Measurements from ENCODE around the gene RAPGEFL1.
"Not testable (repeated sequence)": the region's sequence is repeated elsewhere in the genome, so short reads cannot be mapped to it uniquely, and the experiment has no call there.

RAPGEFL1 gene, protein sequence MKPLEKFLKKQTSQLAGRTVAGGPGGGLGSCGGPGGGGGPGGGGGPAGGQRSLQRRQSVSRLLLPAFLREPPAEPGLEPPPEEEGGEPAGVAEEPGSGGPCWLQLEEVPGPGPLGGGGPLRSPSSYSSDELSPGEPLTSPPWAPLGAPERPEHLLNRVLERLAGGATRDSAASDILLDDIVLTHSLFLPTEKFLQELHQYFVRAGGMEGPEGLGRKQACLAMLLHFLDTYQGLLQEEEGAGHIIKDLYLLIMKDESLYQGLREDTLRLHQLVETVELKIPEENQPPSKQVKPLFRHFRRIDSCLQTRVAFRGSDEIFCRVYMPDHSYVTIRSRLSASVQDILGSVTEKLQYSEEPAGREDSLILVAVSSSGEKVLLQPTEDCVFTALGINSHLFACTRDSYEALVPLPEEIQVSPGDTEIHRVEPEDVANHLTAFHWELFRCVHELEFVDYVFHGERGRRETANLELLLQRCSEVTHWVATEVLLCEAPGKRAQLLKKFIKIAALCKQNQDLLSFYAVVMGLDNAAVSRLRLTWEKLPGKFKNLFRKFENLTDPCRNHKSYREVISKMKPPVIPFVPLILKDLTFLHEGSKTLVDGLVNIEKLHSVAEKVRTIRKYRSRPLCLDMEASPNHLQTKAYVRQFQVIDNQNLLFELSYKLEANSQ

DNA sequence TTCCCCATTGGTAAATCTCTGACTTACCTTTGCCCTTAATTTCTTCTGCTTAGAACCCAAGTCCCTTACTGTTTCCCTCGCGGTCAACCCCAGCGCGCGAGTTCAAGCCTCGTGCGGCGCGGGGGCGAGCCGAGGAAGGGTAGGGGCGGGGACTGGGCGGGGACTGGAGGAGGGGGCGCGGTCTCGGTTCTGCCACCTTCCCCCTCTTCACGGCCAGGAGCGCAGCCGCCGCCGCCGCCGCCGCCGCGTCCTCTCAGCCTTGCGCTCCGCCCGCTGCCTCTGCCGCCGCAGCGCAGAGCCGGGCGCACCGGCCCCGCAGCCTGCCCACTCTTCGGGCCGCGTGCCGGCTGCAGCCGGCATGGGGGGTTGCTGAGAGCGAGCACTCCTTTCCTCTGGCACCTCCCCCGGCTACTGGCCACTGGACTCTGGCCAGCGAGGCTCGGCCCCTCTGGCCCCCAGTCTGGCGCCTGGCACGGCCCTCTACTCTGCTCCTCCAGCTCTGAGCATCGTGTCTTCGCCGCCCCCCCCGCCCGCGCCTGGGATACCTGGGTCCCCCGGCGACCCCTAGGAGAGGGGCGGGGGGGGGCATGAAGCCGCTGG, at the start of gene RAPGEFL1:
Gene RAPGEFL1 (plus strand): TSS at position 196 of the 600 bp plus-strand sequence. CDS start 392 bp downstream, at position 588.
- peak within 1 kb of the TSS; percentile 37 for H3K4me3 ChIP-seq (ENCODE audit: low read depth, low read length)

- H3K4me3 ChIP-seq (ENCODE audit: low read depth, low read length): no peak overlapping the region
Measured at GRCh38 chr17:40129498-40129897, 47.8 kb upstream of the RAPGEFL1 start.

GRCh38 chr17:40130352-40131042, 46.8 kb upstream of the RAPGEFL1 start:
- no peak overlapping the region for H3K4me3 ChIP-seq (ENCODE audit: low read depth, low read length)

DNA sequence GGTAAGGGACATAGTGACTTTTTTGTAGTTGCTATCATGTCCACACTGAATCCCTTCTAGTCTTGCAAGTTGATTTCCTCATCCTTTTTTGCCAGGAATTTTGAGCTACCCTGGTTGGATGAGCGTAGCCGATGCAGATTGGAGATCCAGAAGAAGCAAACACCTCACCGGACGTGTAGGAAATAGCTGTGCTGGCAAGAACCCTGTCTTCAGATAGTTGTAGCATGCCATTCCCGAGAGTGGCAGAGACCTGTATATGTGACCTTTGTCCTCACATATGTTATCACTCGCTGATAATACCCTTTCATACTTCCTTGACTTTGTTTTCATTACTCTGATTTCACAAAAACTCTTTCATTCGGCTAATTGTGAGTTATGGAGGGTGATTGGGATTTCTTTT, 43.1 kb upstream of the RAPGEFL1 start:
- H3K4me3 ChIP-seq (ENCODE audit: low read depth, low read length): no peak overlapping the region

GRCh38 chr17:40135817-40136216, 41.5 kb upstream of the RAPGEFL1 start:
- no peak overlapping the region for H3K4me3 ChIP-seq (ENCODE audit: low read depth, low read length)

DNA sequence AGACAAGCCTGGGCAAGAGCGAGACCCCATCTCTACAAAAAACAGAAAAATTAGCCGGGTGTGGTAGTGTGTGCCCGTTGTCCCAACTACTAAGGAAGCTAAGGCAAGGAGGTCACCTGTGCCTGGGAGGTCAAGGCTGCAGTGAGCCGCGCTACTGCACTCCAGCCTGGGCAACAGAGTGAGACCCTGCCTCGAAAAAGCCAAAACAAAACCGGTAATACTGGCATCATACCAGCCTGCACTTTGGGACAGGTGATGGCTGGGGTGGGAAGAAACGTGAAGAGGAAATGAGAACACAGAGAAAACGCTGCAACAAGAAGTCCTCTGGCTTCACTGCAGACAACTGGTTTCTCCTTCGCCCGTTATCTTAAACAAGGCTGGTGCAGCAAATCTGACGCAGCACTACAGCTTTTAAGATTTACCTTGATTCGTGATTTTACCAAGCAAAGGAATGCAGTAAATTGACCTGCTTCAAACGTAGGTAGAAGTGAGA, 37.7 kb upstream of the RAPGEFL1 start:
- peak overlapping the region; percentile 89 for H3K4me3 ChIP-seq (ENCODE audit: low read depth, low read length)

DNA sequence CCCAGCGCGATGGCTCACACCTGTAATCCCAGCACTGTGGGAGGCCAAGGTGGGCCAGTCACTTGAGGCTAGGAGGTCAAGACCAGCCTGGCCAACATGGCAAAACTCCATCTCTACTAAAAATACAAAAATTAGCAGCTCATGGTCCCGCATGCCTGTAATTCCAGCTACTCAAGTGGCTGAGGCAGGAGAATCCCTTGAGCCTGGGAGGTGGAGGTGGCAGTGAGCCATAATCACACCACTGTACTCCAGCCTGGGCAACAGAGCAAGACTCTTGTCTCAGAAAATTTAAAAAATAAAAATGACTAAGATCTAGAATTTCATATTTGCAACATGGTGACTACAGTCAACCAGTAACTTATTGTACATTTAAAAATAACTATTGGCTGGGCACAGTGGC, 34.1 kb upstream of the RAPGEFL1 start:
- not testable (repeated sequence) for H3K4me3 ChIP-seq (ENCODE audit: low read depth, low read length)

- no peak overlapping the region for H3K4me3 ChIP-seq (ENCODE audit: low read depth, low read length)
Measured at GRCh38 chr17:40145476-40145875, 31.8 kb upstream of the RAPGEFL1 start.

GRCh38 chr17:40148527-40148926, 28.7 kb upstream of the RAPGEFL1 start:
- H3K4me3 ChIP-seq (ENCODE audit: low read depth, low read length): no peak overlapping the region

- H3K4me3 ChIP-seq (ENCODE audit: low read depth, low read length): no peak overlapping the region
Measured at GRCh38 chr17:40150276-40150675, 27.0 kb upstream of the RAPGEFL1 start.

- no peak overlapping the region for H3K4me3 ChIP-seq (ENCODE audit: low read depth, low read length)
Measured at GRCh38 chr17:40151414-40151963, 25.8 kb upstream of the RAPGEFL1 start.

GRCh38 chr17:40153603-40154236, 23.6 kb upstream of the RAPGEFL1 start:
- no peak overlapping the region for H3K4me3 ChIP-seq (ENCODE audit: low read depth, low read length)

DNA sequence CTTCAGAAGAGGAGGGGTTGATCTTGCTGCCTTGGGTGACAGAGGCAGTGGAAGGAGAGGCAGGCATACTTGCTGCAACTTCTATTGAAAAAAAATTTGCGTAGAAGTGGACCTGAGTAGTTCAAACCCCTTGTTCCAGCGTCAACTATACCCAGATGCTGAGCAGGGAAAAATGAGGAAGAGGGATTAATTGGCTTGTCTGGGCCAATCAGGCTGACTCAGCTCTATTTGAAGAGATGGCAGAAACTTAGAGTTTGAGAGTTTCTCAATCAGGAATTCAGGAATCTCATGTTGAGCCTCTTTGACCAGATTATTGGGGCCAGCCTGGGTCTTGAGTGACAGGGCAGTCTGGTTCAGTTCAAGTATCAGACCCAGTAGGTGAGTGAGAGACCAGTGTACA, 19.3 kb upstream of the RAPGEFL1 start:
- H3K4me3 ChIP-seq (ENCODE audit: low read depth, low read length): no peak overlapping the region

- H3K4me3 ChIP-seq (ENCODE audit: low read depth, low read length): no peak overlapping the region
Measured at GRCh38 chr17:40158438-40159013, 18.7 kb upstream of the RAPGEFL1 start.

GRCh38 chr17:40159456-40159855, 17.8 kb upstream of the RAPGEFL1 start:
- no peak overlapping the region for H3K4me3 ChIP-seq (ENCODE audit: low read depth, low read length)

GRCh38 chr17:40167685-40168261, 9.5 kb upstream of the RAPGEFL1 start:
- no peak overlapping the region for H3K4me3 ChIP-seq (ENCODE audit: low read depth, low read length)

DNA sequence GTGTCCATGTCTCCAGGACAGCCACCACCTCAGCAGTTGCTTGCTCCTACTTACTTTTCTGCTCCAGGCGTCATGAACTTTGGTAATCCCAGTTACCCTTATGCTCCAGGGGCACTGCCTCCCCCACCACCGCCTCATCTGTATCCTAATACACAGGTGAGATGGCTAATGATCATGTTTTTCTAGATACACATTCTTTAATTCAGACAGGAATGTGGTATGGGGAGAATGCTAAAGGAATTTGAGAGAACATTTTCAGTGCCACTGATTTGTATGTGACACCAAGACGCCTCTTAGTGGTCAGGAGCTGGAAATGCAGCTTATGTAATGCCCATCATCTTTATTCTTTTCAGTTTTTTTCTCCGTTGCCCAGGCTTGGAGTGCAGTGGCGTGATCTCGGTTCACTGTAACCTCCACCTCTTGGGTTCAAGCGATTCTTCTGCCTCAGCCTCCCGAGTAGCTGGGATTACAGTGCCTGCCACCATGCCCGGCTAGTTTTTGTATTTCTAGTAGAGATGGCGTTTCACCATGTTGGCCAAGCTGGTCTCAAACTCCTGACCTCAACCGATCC, 8.9 kb upstream of the RAPGEFL1 start:
- H3K4me3 ChIP-seq (ENCODE audit: low read depth, low read length): no peak overlapping the region

DNA sequence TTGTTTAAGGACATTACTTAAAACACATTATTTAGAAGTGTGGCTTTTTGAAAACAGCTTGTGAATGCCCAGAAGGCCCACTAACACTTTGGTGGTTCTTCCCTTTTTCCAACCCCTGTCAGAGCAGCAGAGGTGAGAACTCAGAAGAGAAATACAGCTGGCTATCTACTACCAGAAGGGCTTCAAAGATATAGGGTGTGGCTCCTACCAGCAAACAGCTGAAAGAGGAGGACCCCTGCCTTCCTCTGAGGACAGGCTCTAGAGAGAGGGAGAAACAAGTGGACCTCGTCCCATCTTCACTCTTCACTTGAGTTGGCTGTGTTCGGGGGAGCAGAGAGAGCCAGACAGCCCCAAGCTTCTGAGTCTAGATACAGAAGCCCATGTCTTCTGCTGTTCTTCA, 6.9 kb upstream of the RAPGEFL1 start:
- no peak overlapping the region for H3K4me3 ChIP-seq (ENCODE audit: low read depth, low read length)

GRCh38 chr17:40171750-40172149, 5.5 kb upstream of the RAPGEFL1 start:
- H3K4me3 ChIP-seq (ENCODE audit: low read depth, low read length): no peak overlapping the region

All from iPS-11a (cell line).